Naive thymus-derived CD4-positive, alpha-beta T cell (primary cell): ENCODE results near the gene KCNN3. TPM values are rescaled to one million over a fixed set of nuclear protein-coding genes. Genes with fewer than 3 reads are reported as not detected.

Experiments
- ATAC-seq: fragments of 150-1000 bp; cut with Tn5 transposase; 2 replicates; pipeline ENCODE4 v1.10.0; 2021; ENCODE audit warnings: mild to moderate bottlenecking, moderate library complexity
- CTCF ChIA-PET: fragments of 350-600 bp; sonication (Branson Sonifier 250); formaldehyde crosslinking; loops from one replicate; lab custom pipeline; 2021; ENCODE audit warnings: antibody characterized with exemption; lab: Charles Lee
- POLR2A ChIA-PET: fragments of 350-600 bp; sonication (Branson Sonifier 250); formaldehyde crosslinking; loops from one replicate; lab custom pipeline; 2021; ENCODE audit warnings: antibody characterized with exemption, inconsistent platforms; lab: Charles Lee
- DNase-seq, 9 donors: peaks; one replicate each; pipeline versions ENCODE4 v3.0.0 to v3.0.0-alpha.2; 2020 to 2022; ENCODE audit warnings: mixed read lengths in 1 of 9
- H3K27ac ChIP-seq: one replicate; pipeline ENCODE4 v1.7.0; 2013; ENCODE audit warnings: mild to moderate bottlenecking, low read depth, low read length, moderate library complexity
- H3K27me3 ChIP-seq, 2 donors: one replicate each; pipeline ENCODE4 v1.7.0; 2013; ENCODE audit warnings: low read length in 2 of 2, mild to moderate bottlenecking in 2 of 2, moderate library complexity in 2 of 2; ENCODE audit not compliant: control insufficient read depth in 2 of 2, insufficient read depth in 2 of 2
- H3K36me3 ChIP-seq, 3 experiments: 1 replicate in 2 of 3; 2 replicates in 1 of 3; pipeline ENCODE4 v1.7.0; 2013; ENCODE audit warnings: low read length in 3 of 3, mild to moderate bottlenecking in 3 of 3, moderate library complexity in 1 of 3; ENCODE audit not compliant: insufficient read depth in 3 of 3, control insufficient read depth in 2 of 3
- H3K4me1 ChIP-seq, 2 donors: one replicate each; pipeline ENCODE4 v1.7.0; 2013; ENCODE audit warnings: low read length in 2 of 2, mild to moderate bottlenecking in 2 of 2, moderate library complexity in 1 of 2; ENCODE audit not compliant: control insufficient read depth in 2 of 2, insufficient read depth in 2 of 2
- H3K4me3 ChIP-seq: 2 replicates; pipeline ENCODE4 v1.7.0; 2013; ENCODE audit warnings: mild to moderate bottlenecking, low read length
- H3K9me3 ChIP-seq, 3 experiments: 1 replicate in 2 of 3; 2 replicates in 1 of 3; pipeline ENCODE4 v1.7.0; 2013; ENCODE audit warnings: low read length in 3 of 3; ENCODE audit not compliant: control insufficient read depth in 2 of 3
- H3K27ac Mint-ChIP-seq, 9 donors: one replicate each; pipeline ENCODE4 v1.8.0; 2020 to 2022; ENCODE audit warnings: mixed read lengths in 9 of 9, mild to moderate bottlenecking in 8 of 9, moderate library complexity in 5 of 9, inconsistent platforms in 2 of 9
- H3K27me3 Mint-ChIP-seq, 5 donors: one replicate each; pipeline ENCODE4 v1.8.0; 2021 to 2022; ENCODE audit warnings: mixed read lengths in 5 of 5, mild to moderate bottlenecking in 1 of 5
- H3K36me3 Mint-ChIP-seq, 5 donors: one replicate each; pipeline ENCODE4 v1.8.0; 2020 to 2022; ENCODE audit warnings: mixed read lengths in 5 of 5, mild to moderate bottlenecking in 3 of 5, inconsistent platforms in 1 of 5
- H3K4me1 Mint-ChIP-seq, 7 donors: one replicate each; pipeline ENCODE4 v1.8.0; 2020 to 2022; ENCODE audit warnings: mixed read lengths in 7 of 7, mild to moderate bottlenecking in 3 of 7, inconsistent platforms in 1 of 7
- H3K4me3 Mint-ChIP-seq, 10 donors: one replicate each; pipeline ENCODE4 v1.8.0; 2020 to 2022; ENCODE audit warnings: mild to moderate bottlenecking in 10 of 10, mixed read lengths in 10 of 10, moderate library complexity in 6 of 10, inconsistent platforms in 2 of 10
- H3K9me3 Mint-ChIP-seq, 11 donors: one replicate each; pipeline ENCODE4 v1.8.0; 2020 to 2022; ENCODE audit warnings: mixed read lengths in 11 of 11, mild to moderate bottlenecking in 4 of 11, inconsistent platforms in 1 of 11, moderate library complexity in 1 of 11
- intact Hi-C, 2 donors: fragments of 100-400 bp; cut with micrococcal nuclease; formaldehyde crosslinking; loops; one replicate each; pipeline ENCODE4 v1.15.1; 2023
- polyA plus RNA-seq, 2 donors: library from polyadenylated mRNA; unstranded; fragments of 300-500 nt; fragmentation: Illumina TruSeq; gene quantifications; one replicate each; pipeline ENCODE4 v1.2.3, GENCODE V29; 2021
- total RNA-seq, 6 experiments: library from RNA in 5 of 6; stranded (reverse) in 5 of 6; gene quantifications; 1 replicate in 5 of 6; 2 replicates in 1 of 6; pipeline ENCODE4 v1.2.3 and lab custom pipeline; 2021 to 2026

Gene KCNN3
- total and polyA plus RNA-seq, 7 experiments from 2014 or later, result 0.05 to 0.29 (median 0.15) TPM; not detected in 3

- Mint-ChIP-seq H3K36me3 (no peaks in the 10 kb centered on the region), H3K4me3 (no peak overlapping the region), H3K27me3 (no peaks in the 10 kb centered on the region), H3K4me1 (peaks cover 0 to 16% (median 0%) of the 10 kb centered on the region in 7 donors), H3K27ac (no peak overlapping the region), H3K9me3 (no peaks in the 10 kb centered on the region)
- no peaks in the 10 kb centered on the region for H3K4me1 ChIP-seq
- H3K4me3 ChIP-seq, result no peak overlapping the region
- no peaks in the 10 kb centered on the region for H3K27me3 ChIP-seq
- H3K27ac ChIP-seq, result no peak overlapping the region
- DNase-seq (no peak), ATAC-seq (no peak)
- POLR2A ChIA-PET, result interaction anchor here (0.6 kb wide), 1 partner anchor 24 kb away, joined by 3 read pairs; no protein-coding TSS in a partner anchor
- H3K9me3 ChIP-seq, result no peaks in the 10 kb centered on the region
- CTCF ChIA-PET, result interaction anchor here (0.5 to 2.1 kb wide), 12 partner anchors 9 to 493 kb away, joined by 3 to 6 read pairs (median 3); no protein-coding TSS in a partner anchor
- H3K36me3 ChIP-seq, result no peaks in the 10 kb centered on the region
- intact Hi-C loops, result no loop called here
These were observed 11.9 kb upstream of the KCNN3 start for GRCh38 chr1:154881820-154882535.

DNA sequence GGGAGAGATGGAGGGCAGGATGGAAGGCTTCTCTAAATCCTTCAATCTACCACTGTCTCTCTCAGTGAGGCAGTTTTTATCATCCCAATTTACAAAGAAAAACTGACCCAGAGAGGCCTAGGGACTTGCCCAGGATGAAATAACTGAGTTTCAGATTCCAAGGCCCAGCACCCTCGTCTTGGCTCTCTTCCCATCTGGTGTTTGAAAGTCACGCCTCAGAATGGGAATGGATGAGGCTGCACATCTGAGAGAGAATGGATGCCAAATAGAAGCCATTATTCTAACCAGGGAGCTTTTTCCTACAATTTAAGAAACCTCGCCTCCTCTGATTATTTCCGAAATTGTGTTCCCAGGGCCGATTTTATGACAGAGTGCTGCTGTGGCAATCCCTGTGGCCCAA is 10.6 kb upstream of the KCNN3 start:
- CTCF ChIA-PET, result interaction anchor here (0.5 to 1.4 kb wide), 5 partner anchors 16 to 211 kb away, joined by 3 to 6 read pairs (median 4); no protein-coding TSS in a partner anchor
- intact Hi-C loops, result no loop called here

DNA sequence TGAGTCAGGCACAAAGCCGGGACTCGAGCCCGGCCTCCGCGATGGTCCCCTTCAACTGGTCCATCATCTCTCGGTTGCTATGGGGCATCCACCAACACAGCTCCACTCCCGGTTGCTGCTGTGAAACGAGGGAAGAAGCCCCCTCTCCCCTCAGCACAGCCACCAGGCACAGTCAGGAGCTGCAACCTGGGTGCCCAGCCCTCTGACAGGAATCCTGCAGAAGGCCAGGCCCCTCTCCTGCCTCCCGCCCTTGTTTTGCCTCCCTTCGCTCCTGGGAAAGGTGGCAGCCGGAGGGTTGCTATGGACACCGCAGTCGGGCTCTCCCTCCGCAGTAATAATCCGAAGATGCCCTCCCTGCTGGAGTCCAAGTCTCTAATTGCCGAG is 8.9 kb upstream of the KCNN3 start:
- ChIA-PET CTCF (interaction anchor here (0.5 to 2.6 kb wide), 15 partner anchors 9 to 843 kb away, joined by 3 to 18 read pairs (median 3); no protein-coding TSS in a partner anchor), POLR2A (interaction anchor here (0.6 to 1.0 kb wide), 4 partner anchors 88 to 911 kb away, joined by 3 read pairs; partner anchors contain the start of gene CREB3L4)
- Mint-ChIP-seq H3K27me3 (peaks cover 0 to 2% (median 0%) of the 10 kb centered on the region in 5 donors), H3K4me3 (no peak overlapping the region), H3K4me1 (peaks cover 0 to 5% (median 0%) of the 10 kb centered on the region in 7 donors), H3K9me3 (no peaks in the 10 kb centered on the region), H3K27ac (no peak overlapping the region), H3K36me3 (no peaks in the 10 kb centered on the region)
- ATAC-seq (no peak), DNase-seq (no peak)
- no peaks in the 10 kb centered on the region for H3K36me3 ChIP-seq
- H3K9me3 ChIP-seq, result no peaks in the 10 kb centered on the region
- no peaks in the 10 kb centered on the region for H3K4me1 ChIP-seq
- no peak overlapping the region for H3K4me3 ChIP-seq
- H3K27ac ChIP-seq, result no peak overlapping the region
- intact Hi-C loops, result no loop called here
- no peaks in the 10 kb centered on the region for H3K27me3 ChIP-seq

More for the DNA sequence above, 10.6 kb upstream of the KCNN3 start:
- H3K36me3 Mint-ChIP-seq, result no peaks in the 10 kb centered on the region
- no peaks in the 10 kb centered on the region for H3K9me3 Mint-ChIP-seq
- H3K4me3 Mint-ChIP-seq, result no peak overlapping the region
- no peak overlapping the region for H3K4me3 ChIP-seq
- H3K27ac Mint-ChIP-seq, result no peak overlapping the region
- no peak overlapping the region for H3K27ac ChIP-seq
- no peaks in the 10 kb centered on the region for H3K27me3 ChIP-seq
- peaks cover 0 to 3% (median 0%) of the 10 kb centered on the region in 7 donors for H3K4me1 Mint-ChIP-seq
- H3K9me3 ChIP-seq, result no peaks in the 10 kb centered on the region
- DNase-seq (no peak), ATAC-seq (no peak)
- POLR2A ChIA-PET, result no interaction called here
- H3K36me3 ChIP-seq, result no peaks in the 10 kb centered on the region
- H3K27me3 Mint-ChIP-seq, result no peaks in the 10 kb centered on the region
- H3K4me1 ChIP-seq, result no peaks in the 10 kb centered on the region

DNA sequence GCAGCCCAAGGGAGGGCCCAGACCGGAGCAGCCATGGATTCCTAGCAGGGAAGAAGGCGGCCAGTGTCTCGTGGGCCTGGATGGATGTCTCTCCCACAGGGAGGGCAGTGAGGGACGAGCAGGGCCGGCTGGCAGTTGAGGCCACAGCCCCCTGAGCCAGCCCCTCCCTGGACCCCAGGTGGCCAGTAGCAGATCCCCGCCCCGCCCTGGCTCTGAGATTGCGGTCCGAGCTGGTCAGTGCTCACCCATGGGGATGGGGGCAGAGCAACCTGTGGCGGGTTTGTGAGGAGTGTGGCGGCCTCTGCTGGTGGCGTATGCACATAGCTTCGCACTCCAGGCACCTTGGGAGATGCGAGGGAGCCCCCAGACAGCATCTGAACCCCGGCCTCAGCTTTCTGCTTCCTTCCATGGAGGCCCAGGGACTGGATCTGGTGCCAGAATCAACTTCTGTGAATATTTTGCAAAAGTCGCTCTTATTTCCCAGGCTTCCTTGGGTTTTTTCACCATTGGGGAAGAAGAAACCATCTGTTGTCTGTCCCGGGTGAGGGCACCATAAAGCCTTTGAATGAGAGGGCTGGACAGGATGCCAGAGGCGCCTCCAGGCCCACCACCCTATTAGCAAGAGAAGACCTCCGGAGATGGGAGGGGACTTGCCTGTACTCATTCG is 8.4 kb upstream of the KCNN3 start:
- Histone ChIP-seq H3K9me3 (no peaks in the 10 kb centered on the region), H3K36me3 (no peaks in the 10 kb centered on the region), H3K4me1 (no peaks in the 10 kb centered on the region), H3K27ac (no peak overlapping the region), H3K4me3 (no peak overlapping the region), H3K27me3 (no peaks in the 10 kb centered on the region)
- peak; percentile 43 to 73 (median 60) for DNase-seq
- Mint-ChIP-seq H3K36me3 (no peaks in the 10 kb centered on the region), H3K4me1 (peaks cover 0 to 8% (median 0%) of the 10 kb centered on the region in 7 donors), H3K27me3 (peaks cover 0 to 2% (median 0%) of the 10 kb centered on the region in 5 donors), H3K4me3 (no peak overlapping the region), H3K27ac (peak overlapping the region in 1 of 9 donors; percentile 56), H3K9me3 (no peaks in the 10 kb centered on the region)
- ChIA-PET POLR2A (interaction anchor here (0.6 to 1.0 kb wide), 4 partner anchors 87 to 911 kb away, joined by 3 read pairs; partner anchors contain the start of gene CREB3L4), CTCF (interaction anchor here (0.5 to 2.6 kb wide), 14 partner anchors 9 to 842 kb away, joined by 3 to 18 read pairs (median 3); no protein-coding TSS in a partner anchor)
- peak; percentile 94 for ATAC-seq
- intact Hi-C loops, result loop anchor here (1.0 kb wide), 6 partner anchors 87 to 398 kb away; partner anchors contain the start of gene ADAR (in 1 of the 2)

DNA sequence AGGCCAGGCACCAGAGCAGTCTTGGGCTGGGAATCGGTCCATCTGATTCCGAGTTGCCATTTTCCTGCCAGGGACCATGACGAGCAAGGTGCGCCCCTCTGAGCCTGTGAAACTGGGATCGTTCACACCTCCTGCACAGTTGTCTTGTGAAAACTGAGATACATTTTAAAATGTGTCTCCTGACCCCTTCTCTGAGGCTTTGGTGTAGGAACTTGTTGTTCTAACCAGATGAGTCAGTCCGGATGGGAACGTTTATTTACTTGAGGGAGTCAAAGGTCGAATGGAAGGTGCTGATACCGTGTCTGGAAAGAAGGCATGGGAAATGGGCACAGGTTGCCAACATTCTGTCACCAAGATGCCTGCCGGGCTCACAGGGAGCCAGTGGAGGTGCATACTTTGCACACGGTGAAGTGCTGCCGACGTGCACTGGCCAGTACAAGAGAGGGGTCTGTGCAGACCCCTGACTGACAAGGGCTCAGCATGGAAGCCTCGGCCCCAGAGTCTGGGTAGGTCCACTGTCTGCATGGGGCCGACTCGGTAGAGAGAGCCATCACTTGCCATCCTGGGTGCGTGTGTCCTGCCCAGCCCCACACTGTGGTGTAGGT is 7.4 kb upstream of the KCNN3 start:
- Histone ChIP-seq H3K4me3 (no peak overlapping the region), H3K36me3 (no peaks in the 10 kb centered on the region), H3K27ac (no peak overlapping the region), H3K27me3 (no peaks in the 10 kb centered on the region), H3K4me1 (no peaks in the 10 kb centered on the region), H3K9me3 (no peaks in the 10 kb centered on the region)
- CTCF ChIA-PET, result interaction anchor here (2.6 kb wide), 2 partner anchors 208 to 318 kb away, joined by 14 to 15 read pairs; no protein-coding TSS in a partner anchor
- no peak for ATAC-seq
- POLR2A ChIA-PET, result no interaction called here
- H3K36me3 Mint-ChIP-seq, result no peaks in the 10 kb centered on the region
- H3K27ac Mint-ChIP-seq, result no peak overlapping the region
- H3K27me3 Mint-ChIP-seq, result peaks cover 0 to 3% (median 0%) of the 10 kb centered on the region in 5 donors
- no peak overlapping the region for H3K4me3 Mint-ChIP-seq
- no peak for DNase-seq
- no peaks in the 10 kb centered on the region for H3K9me3 Mint-ChIP-seq
- H3K4me1 Mint-ChIP-seq, result peaks cover 0 to 8% (median 0%) of the 10 kb centered on the region in 7 donors
- intact Hi-C loops, result no loop called here

DNA sequence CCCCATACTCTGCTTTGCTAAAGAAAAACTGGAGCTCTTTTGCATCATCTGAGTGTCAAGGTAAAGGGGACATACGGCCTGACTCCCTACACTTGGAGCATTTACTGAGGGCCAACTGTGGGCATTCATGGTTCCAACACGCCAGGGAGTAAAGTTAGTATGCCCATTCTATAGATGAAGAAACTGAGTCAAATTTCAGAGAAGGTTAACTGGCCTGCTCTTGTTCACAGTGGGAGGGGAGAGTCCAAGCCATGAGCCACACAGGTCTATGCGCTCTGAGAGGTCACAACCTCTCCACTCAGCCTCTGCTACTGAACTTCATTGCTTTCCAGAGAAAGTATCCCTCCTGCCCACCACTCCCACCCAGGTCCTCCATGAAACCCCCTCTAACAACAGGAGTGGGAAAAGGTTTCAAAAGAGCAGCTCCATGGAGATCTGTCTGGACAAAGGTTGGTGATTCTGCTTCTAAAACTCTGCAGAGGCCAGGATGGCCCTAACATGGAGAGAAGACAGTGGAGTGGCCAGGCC is 6.8 kb upstream of the KCNN3 start:
- CTCF ChIA-PET, result interaction anchor here (0.6 to 2.6 kb wide), 5 partner anchors 14 to 317 kb away, joined by 3 to 14 read pairs (median 3); no protein-coding TSS in a partner anchor
- intact Hi-C loops, result no loop called here
- ATAC-seq, result no peak

More for the DNA sequence above, 6.8 kb upstream of the KCNN3 start:
- Mint-ChIP-seq H3K27me3 (peaks cover 0 to 5% (median 0%) of the 10 kb centered on the region in 5 donors), H3K9me3 (no peaks in the 10 kb centered on the region), H3K4me1 (peaks cover 0 to 11% (median 0%) of the 10 kb centered on the region in 7 donors), H3K27ac (no peak overlapping the region), H3K4me3 (no peak overlapping the region), H3K36me3 (no peaks in the 10 kb centered on the region)
- DNase-seq, result no peak
- Histone ChIP-seq H3K4me1 (no peaks in the 10 kb centered on the region), H3K4me3 (no peak overlapping the region), H3K9me3 (no peaks in the 10 kb centered on the region), H3K36me3 (no peaks in the 10 kb centered on the region), H3K27ac (no peak overlapping the region), H3K27me3 (no peaks in the 10 kb centered on the region)
- POLR2A ChIA-PET, result no interaction called here
